Testis (tissue), 2 donors: ENCODE measurements around the gene PSD2.

Source experiments
- CTCF ChIP-seq, 3 experiments: fragments of 450-650 bp in 2 of 3; fragments of 200-600 bp in 1 of 3; sonication (generic) in 1 of 3; IDR thresholded peaks; one replicate each; pipeline ENCODE4 v1.5.1; 2016 to 2019; ENCODE audit warnings: antibody characterized with exemption in 3 of 3, mild to moderate bottlenecking in 2 of 3, moderate library complexity in 1 of 3
- POLR2A ChIP-seq: fragments of 450-650 bp; IDR thresholded peaks from one replicate; pipeline ENCODE4 v1.6.1; 2017; ENCODE audit warnings: antibody characterized with exemption, mild to moderate bottlenecking, moderate library complexity

GRCh38 chr5:139787257-139787567 lies 8.4 kb upstream of the PSD2 start:
- no peak for TF ChIP-seq CTCF (IDR thresholded peaks at IDR 0.05)
- TF ChIP-seq POLR2A, result no peak
